ENCODE data around the gene PTTG1IP.
A peak's percentile ranks its signal among the peaks of the same experiment; 100 is the strongest.

The PTTG1IP gene

GRCh38 chr21:44856131-44856530 lies 17.4 kb downstream of the PTTG1IP start:
- no peak for TF ChIP-seq CTCF (conservative IDR thresholded peaks at IDR 0.05; ENCODE audit: low read depth)
- DNase-seq (ENCODE audit: low spot score): no peak
- ChIA-PET CTCF (interaction anchor here (0.7 kb wide), 1 partner anchor 63 kb away, joined by 3 read pairs; no protein-coding TSS in a partner anchor), POLR2A (ENCODE audit: low non-redundant PET) (no interaction called here)
- no peak overlapping the region for H3K27ac ChIP-seq

- ChIA-PET POLR2A (ENCODE audit: low non-redundant PET) (no interaction called here), CTCF (no interaction called here)
- DNase-seq (ENCODE audit: low spot score): no peak
- H3K27ac ChIP-seq: 0 out of 2 replicates have a peak overlapping the region, but pooled peaks have one; percentile 14
- no peak for TF ChIP-seq CTCF (conservative IDR thresholded peaks at IDR 0.05; ENCODE audit: low read depth)
Observed at GRCh38 chr21:44855572-44855971, 17.9 kb downstream of the PTTG1IP start.

GRCh38 chr21:44854664-44855446 lies 18.6 kb downstream of the PTTG1IP start:
- TF ChIP-seq CTCF (conservative IDR thresholded peaks at IDR 0.05; ENCODE audit: low read depth): no peak
- POLR2A ChIA-PET (ENCODE audit: low non-redundant PET): no interaction called here
- no peak for DNase-seq (ENCODE audit: low spot score)
- H3K27ac ChIP-seq: 0 out of 2 replicates have a peak overlapping the region, but pooled peaks have one; percentile 14
- CTCF ChIA-PET: no interaction called here

DNA sequence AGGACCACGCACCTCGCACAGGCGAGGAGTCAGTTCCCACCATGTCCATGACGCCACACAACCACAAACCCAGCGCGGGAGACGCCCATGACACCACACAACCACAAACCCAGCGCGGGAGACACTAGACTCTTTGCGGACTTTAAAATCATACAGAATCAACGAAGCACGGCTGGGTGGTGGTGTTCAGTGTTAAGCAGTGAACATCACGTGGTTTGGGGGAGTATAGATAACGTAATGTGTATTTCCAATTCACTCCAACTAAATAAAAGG lies 19.2 kb downstream of the PTTG1IP start:
- H3K27ac ChIP-seq: no peak overlapping the region
- ChIA-PET POLR2A (ENCODE audit: low non-redundant PET) (no interaction called here), CTCF (no interaction called here)
- no peak for TF ChIP-seq CTCF (conservative IDR thresholded peaks at IDR 0.05; ENCODE audit: low read depth)
- no peak for DNase-seq (ENCODE audit: low spot score)

- ChIA-PET POLR2A (ENCODE audit: low non-redundant PET) (no interaction called here), CTCF (interaction anchor here (0.6 kb wide), 1 partner anchor 13 kb away, joined by 4 read pairs; no protein-coding TSS in a partner anchor)
- TF ChIP-seq CTCF (conservative IDR thresholded peaks at IDR 0.05; ENCODE audit: low read depth): no peak
- no peak overlapping the region for H3K27ac ChIP-seq
- no peak for DNase-seq (ENCODE audit: low spot score)
Observed at GRCh38 chr21:44853601-44854390, 19.7 kb downstream of the PTTG1IP start.

GRCh38 chr21:44850905-44851657 lies 22.4 kb downstream of the PTTG1IP start:
- CTCF ChIA-PET: no interaction called here

More at GRCh38 chr21:44850905-44851657, 22.4 kb downstream of the PTTG1IP start:
- no peak for TF ChIP-seq CTCF (conservative IDR thresholded peaks at IDR 0.05; ENCODE audit: low read depth)
- peak overlapping the region; percentile 24 for H3K27ac ChIP-seq
- POLR2A ChIA-PET (ENCODE audit: low non-redundant PET): no interaction called here
- DNase-seq (ENCODE audit: low spot score): no peak
